Fibroblast of skin of back (primary cell): ENCODE results near the gene RXRG. TPM values are rescaled to one million over a fixed set of nuclear protein-coding genes. Genes with fewer than 3 reads are reported as not detected.
"Not testable (repeated sequence)": the region's sequence is repeated elsewhere in the genome, so short reads cannot be mapped to it uniquely, and the experiment has no call there.

Source experiments
- DNase-seq: peaks from one replicate; pipeline ENCODE4 v3.0.0-alpha.2; 2013
- polyA plus RNA-seq, 2 experiments: library from polyadenylated mRNA; unstranded; fragments of 120-200 nt; gene quantifications; one replicate each; pipeline ENCODE4 v1.2.1, GENCODE V29; 2013; ENCODE audit not compliant: insufficient read length in 2 of 2

RXRG gene
- polyA plus RNA-seq (2013, experiment 1 of 2; ENCODE audit: insufficient read length): not detected
- 0.16 TPM for polyA plus RNA-seq (2013, experiment 2 of 2; ENCODE audit: insufficient read length)

- DNase-seq: peak; percentile 13
Measured at GRCh38 chr1:165444897-165445370, at the start of gene RXRG. Gene RXRG (minus strand): TSS chr1:165445126. CDS start chr1:165444893, 233 bp downstream.

- no peak for DNase-seq
Measured at GRCh38 chr1:165492845-165493373, 48.0 kb upstream of the RXRG start.

- no peak for DNase-seq
Measured at GRCh38 chr1:165490175-165490574, 45.2 kb upstream of the RXRG start.

GRCh38 chr1:165487921-165488320, 43.0 kb upstream of the RXRG start:
- no peak for DNase-seq

GRCh38 chr1:165486663-165487062, 41.7 kb upstream of the RXRG start:
- no peak for DNase-seq

GRCh38 chr1:165485716-165486115, 40.8 kb upstream of the RXRG start:
- no peak for DNase-seq

GRCh38 chr1:165484532-165484931, 39.6 kb upstream of the RXRG start:
- no peak for DNase-seq

GRCh38 chr1:165483412-165483811, 38.5 kb upstream of the RXRG start:
- DNase-seq: no peak

- peak; percentile 74 for DNase-seq
Measured at GRCh38 chr1:165481820-165482532, 37.0 kb upstream of the RXRG start.

- DNase-seq: no peak
Measured at GRCh38 chr1:165476776-165477175, 31.9 kb upstream of the RXRG start.

- DNase-seq: no peak
Measured at GRCh38 chr1:165474196-165474595, 29.3 kb upstream of the RXRG start.

- DNase-seq: no peak
Measured at GRCh38 chr1:165473081-165473480, 28.2 kb upstream of the RXRG start.

- DNase-seq: no peak
Measured at GRCh38 chr1:165468726-165469249, 23.9 kb upstream of the RXRG start.

GRCh38 chr1:165468253-165468652, 23.3 kb upstream of the RXRG start:
- DNase-seq: no peak

- no peak for DNase-seq
Measured at GRCh38 chr1:165467706-165468105, 22.8 kb upstream of the RXRG start.

- no peak for DNase-seq
Measured at GRCh38 chr1:165463978-165464377, 19.1 kb upstream of the RXRG start.

- not testable (repeated sequence) for DNase-seq
Measured at GRCh38 chr1:165459683-165460082, 14.8 kb upstream of the RXRG start.

- DNase-seq: no peak
Measured at GRCh38 chr1:165456861-165457260, 11.9 kb upstream of the RXRG start.

GRCh38 chr1:165456114-165456513, 11.2 kb upstream of the RXRG start:
- no peak for DNase-seq

- no peak for DNase-seq
Measured at GRCh38 chr1:165455111-165455510, 10.2 kb upstream of the RXRG start.

GRCh38 chr1:165454091-165454610, 9.2 kb upstream of the RXRG start:
- DNase-seq: no peak

- DNase-seq: no peak
Measured at GRCh38 chr1:165452336-165453130, 7.6 kb upstream of the RXRG start.

GRCh38 chr1:165451691-165452090, 6.8 kb upstream of the RXRG start:
- no peak for DNase-seq
